GM18507 (cell line): Measurements from ENCODE around the gene ZNF516.

ENCODE experiments used
- DNase-seq: peaks from one replicate; pipeline ENCODE4 v3.0.0; 2011; ENCODE audit warnings: low read depth; ENCODE audit not compliant: insufficient read length; ENCODE audit errors: extremely low spot score
- FAIRE-seq: peaks from 2 replicates; lab custom pipeline; 2011; peaks lifted over from hg19 to GRCh38; lab: Jason Lieb, UNC

The ZNF516 gene

GRCh38 chr18:76378526-76379215, 116.4 kb downstream of the ZNF516 start:
- FAIRE-seq: no peak
- no peak for DNase-seq

- no peak for DNase-seq
- FAIRE-seq: no peak
Measured at GRCh38 chr18:76377359-76377756, 117.7 kb downstream of the ZNF516 start.

GRCh38 chr18:76376668-76377358, 118.2 kb downstream of the ZNF516 start:
- DNase-seq (no peak), FAIRE-seq (no peak)

GRCh38 chr18:76376225-76376624, 118.8 kb downstream of the ZNF516 start:
- FAIRE-seq: no peak
- DNase-seq: no peak

- DNase-seq (no peak), FAIRE-seq (peak; percentile 78)
Measured at GRCh38 chr18:76374330-76375281, 120.4 kb downstream of the ZNF516 start.

GRCh38 chr18:76373297-76373696, 121.7 kb downstream of the ZNF516 start:
- DNase-seq (no peak), FAIRE-seq (no peak)

GRCh38 chr18:76371301-76372203, 123.5 kb downstream of the ZNF516 start:
- DNase-seq: no peak
- no peak for FAIRE-seq

GRCh38 chr18:76370686-76371085, 124.4 kb downstream of the ZNF516 start:
- FAIRE-seq (no peak), DNase-seq (no peak)

GRCh38 chr18:76370201-76370600, 124.8 kb downstream of the ZNF516 start:
- DNase-seq: no peak
- FAIRE-seq: no peak

- FAIRE-seq (no peak), DNase-seq (no peak)
Measured at GRCh38 chr18:76369791-76370190, 125.3 kb downstream of the ZNF516 start.

GRCh38 chr18:76368976-76369375, 126.1 kb downstream of the ZNF516 start:
- no peak for DNase-seq
- no peak for FAIRE-seq

GRCh38 chr18:76368271-76368670, 126.8 kb downstream of the ZNF516 start:
- DNase-seq (no peak), FAIRE-seq (no peak)

- no peak for FAIRE-seq
- no peak for DNase-seq
Measured at GRCh38 chr18:76367168-76368125, 127.6 kb downstream of the ZNF516 start.

GRCh38 chr18:76365561-76365960, 129.5 kb downstream of the ZNF516 start:
- DNase-seq: no peak
- FAIRE-seq: no peak

- DNase-seq (peak; percentile 40), FAIRE-seq (peak; percentile 75)
Measured at GRCh38 chr18:76364282-76365259, 130.5 kb downstream of the ZNF516 start.

- FAIRE-seq (no peak), DNase-seq (no peak)
Measured at GRCh38 chr18:76363436-76364120, 131.5 kb downstream of the ZNF516 start.
